Muscle of back (tissue), 11 donors: Measurements from ENCODE around the gene MYO16. TPM values are rescaled to one million over a fixed set of nuclear protein-coding genes. Genes with fewer than 3 reads are reported as not detected.

Source experiments
- DNase-seq, 3 donors: peaks; one replicate each; pipeline versions ENCODE4 v3.0.0 to v3.0.0-alpha.2; 2013
- polyA plus RNA-seq, 10 donors: library from polyadenylated mRNA; unstranded; fragments of 120-200 nt; gene quantifications; one replicate each; pipeline ENCODE4 v1.2.1, GENCODE V29; 2013; ENCODE audit not compliant: insufficient read length in 10 of 10

Gene MYO16
- polyA plus RNA-seq, 10 donors: 9.0 to 25.7 (median 15.6) TPM

DNA sequence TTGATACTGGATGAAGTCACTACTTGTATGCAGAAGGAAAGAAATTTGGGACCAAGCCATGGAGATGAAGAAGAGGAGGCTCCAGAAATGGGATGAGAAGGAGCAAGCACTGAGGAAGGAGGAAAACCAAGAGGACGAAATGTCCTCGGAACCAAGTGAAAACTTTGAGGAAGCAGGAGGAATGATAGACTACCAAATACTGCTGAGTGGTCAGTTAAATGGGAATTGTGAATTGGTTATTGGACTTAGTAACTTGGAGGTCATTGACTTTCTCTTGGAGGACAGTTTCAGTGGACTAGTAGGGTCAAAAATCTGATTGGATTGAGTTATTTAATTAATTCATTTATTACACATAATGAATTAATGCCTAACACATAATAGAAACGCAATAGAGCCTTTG lies 167.9 kb downstream of the MYO16 start:
- DNase-seq: no peak

DNA sequence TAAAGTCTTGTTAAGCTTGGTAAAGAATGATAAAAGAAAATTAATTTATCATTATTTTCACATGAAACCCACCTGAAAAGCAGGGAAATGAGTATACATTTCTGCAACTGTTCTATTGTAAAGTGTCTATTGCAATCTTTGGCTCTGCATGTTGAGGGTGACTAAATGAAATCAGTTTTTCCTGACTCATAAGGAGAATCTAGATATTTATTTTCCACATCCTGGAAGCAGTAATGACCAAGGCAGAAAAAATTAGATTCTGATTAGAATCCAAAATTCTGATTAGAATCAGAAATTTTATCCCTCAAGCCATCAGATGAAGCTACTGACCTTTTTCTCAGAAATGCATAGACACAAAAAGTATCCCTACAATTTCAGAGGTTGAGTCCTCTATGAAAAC lies 178.4 kb downstream of the MYO16 start:
- DNase-seq: no peak

DNA sequence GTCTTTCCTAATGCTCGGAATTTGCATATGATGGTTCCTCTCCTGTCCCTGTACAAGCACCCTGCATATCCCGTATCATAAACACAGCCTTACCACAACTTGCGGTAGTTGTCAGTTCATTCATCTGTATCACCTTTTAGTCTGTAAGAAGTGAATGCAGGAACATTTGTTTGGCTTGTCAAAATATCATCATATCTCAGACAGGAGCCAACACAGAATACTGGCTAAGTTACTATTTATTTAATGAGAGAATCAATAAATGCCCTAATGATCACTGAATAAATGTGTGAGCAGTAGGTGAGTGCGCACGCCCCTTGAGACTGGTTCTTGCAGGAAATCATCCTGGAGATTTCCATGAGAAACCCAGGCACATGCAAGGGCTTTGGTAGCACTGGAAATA lies 182.8 kb downstream of the MYO16 start:
- no peak for DNase-seq

GRCh38 chr13:108812661-108813060 lies 183.2 kb downstream of the MYO16 start:
- no peak for DNase-seq

DNA sequence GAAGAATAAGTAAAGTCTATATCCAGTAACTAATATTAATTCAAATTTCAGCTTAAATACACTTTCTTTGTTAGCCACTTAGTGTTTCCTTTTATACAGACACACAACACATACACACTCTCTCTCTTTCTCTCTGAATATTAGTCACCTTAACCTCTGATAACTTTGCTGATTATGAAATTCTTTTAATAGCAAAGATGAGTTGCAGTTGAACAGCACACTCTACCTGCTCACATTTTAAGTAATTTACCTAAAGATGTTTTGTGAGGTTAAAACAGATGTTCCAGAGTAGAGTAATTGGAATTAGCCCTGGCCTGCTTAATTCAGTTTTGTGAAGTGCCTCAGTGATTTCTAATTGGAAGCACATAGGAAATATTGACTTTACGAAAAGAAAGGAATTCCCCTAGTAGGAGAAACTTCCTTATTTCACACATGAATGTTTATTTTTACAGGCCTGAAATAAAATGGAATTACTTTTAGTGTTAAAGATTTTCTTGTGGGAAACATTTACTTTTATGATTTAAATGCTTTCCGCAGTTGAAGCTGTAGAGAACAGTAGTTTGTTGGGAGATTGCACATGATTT lies 184.3 kb downstream of the MYO16 start:
- no peak for DNase-seq

GRCh38 chr13:108816375-108816774 lies 187.0 kb downstream of the MYO16 start:
- DNase-seq: no peak

- DNase-seq: no peak
Observed at GRCh38 chr13:108827646-108828045, 198.2 kb downstream of the MYO16 start.

GRCh38 chr13:108828086-108828815 lies 198.8 kb downstream of the MYO16 start:
- no peak for DNase-seq

DNA sequence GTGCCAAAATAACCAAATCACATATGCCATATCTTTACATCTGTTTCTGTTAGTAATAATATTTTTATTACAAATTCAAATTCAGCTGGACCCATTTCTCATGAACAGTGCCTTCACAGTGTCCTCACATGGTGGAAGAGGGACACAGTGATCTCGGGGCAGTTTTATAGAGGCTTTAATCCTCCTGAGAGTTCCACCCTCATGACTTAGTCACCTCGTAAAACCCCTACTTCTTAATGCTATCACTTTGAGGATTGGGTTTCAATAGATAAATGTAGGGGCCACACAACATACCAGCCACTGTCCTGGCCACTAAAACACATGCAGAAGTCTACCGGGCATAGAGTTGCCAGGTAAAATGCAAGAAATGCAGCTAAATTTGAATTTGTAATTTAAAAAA lies 201.5 kb downstream of the MYO16 start:
- no peak for DNase-seq

GRCh38 chr13:108833531-108833930 lies 204.1 kb downstream of the MYO16 start:
- DNase-seq: no peak

DNA sequence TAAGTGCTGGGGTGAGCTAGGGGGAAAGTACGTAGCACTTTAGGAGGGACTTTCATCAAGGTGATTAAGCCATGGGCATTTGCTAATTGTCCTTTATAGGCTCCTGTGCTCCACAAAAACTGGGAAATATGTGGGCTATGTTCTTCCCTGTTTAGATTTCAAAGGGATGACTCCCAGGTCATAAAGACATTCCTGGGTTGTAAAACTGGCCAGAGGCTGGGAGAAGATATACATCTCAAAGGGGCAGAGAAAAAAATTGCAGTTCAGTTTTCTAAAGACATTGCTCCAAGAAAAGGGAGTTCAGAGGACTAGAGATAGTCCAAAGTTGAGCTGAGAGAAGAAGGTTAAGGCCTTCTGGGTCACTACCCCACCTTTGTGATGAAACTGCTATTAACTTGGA lies 204.8 kb downstream of the MYO16 start:
- no peak for DNase-seq

DNA sequence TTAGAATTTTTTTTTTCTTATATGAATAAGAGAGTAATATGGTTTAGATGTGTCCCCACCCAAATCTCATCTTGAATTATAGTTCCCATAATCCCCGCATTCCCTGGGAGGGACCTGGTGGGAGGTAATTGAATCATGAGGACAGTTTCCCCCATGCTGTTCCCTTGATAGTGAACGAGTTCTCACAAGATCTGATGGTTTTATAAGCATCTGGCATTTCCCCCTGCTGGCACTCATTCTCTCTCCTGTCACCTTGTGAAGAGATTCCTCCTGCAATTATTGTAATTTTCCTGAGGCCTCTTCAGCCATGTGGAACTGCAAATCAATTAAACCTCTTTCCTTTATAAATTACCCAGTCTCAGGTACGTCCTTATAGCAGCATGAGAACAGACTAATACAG lies 205.7 kb downstream of the MYO16 start:
- DNase-seq: no peak

DNA sequence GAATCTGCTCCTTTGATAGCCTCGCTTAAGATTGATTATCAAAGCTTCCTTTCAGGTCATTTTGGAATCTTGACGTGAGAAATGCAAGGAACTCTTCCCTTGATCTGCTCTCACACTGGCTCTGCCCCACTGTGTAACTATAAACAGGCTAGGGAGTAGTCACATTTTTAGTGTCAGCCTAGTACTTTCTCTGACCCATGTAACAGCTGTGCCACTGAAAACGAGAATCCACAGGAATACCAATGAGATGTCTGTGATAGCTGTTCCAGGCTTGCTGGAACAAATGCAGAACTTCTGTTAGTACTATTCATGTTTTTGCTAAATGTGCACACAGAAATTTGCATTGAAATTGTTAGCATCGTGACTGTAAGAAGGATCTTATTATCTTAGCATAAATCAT lies 221.3 kb downstream of the MYO16 start:
- peak in 2 of 3 donors; percentile 7 to 8 for DNase-seq

DNA sequence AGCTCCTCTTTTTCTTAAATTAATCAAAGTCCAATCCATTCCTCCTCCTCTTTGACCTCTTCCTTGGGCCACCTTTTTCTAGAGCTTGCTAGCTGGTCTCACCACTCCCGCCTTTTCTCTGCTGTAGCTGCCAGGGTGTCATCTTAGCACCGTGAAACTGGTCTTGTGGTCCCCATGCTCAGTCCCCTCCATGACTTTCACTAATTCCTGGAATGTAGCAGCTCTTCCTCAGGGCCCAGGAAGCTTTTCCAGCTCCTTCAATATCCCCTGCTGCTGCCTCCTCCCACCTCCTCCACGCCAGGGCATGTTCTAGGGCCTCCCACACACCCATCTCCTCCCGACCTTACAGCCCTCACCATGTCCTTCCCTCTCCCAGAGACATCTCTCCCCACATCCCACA lies 222.2 kb downstream of the MYO16 start:
- DNase-seq: peak in 1 of 3 donors; percentile 3

DNA sequence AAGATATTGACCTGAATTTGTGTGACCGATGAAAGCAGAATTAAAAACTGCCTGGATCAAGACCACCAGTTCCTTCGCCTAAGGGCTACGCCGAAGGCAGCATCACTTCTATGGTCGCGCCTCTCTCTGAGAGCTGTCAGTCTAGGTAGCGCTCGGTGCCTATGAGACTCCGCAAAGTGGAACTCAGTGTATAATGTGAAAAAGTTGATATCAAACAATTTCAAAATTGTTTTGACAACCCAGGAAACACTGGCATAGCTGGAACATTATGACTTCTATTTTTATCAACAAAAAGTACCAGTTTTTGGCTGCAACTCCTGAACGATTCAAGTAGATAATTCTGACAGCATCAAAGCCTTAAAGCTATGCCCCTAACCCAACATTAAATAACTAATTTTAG lies 223.6 kb downstream of the MYO16 start:
- no peak for DNase-seq

GRCh38 chr13:108855737-108856387 lies 226.5 kb downstream of the MYO16 start:
- no peak for DNase-seq

GRCh38 chr13:108858676-108859075 lies 229.3 kb downstream of the MYO16 start:
- no peak for DNase-seq

DNA sequence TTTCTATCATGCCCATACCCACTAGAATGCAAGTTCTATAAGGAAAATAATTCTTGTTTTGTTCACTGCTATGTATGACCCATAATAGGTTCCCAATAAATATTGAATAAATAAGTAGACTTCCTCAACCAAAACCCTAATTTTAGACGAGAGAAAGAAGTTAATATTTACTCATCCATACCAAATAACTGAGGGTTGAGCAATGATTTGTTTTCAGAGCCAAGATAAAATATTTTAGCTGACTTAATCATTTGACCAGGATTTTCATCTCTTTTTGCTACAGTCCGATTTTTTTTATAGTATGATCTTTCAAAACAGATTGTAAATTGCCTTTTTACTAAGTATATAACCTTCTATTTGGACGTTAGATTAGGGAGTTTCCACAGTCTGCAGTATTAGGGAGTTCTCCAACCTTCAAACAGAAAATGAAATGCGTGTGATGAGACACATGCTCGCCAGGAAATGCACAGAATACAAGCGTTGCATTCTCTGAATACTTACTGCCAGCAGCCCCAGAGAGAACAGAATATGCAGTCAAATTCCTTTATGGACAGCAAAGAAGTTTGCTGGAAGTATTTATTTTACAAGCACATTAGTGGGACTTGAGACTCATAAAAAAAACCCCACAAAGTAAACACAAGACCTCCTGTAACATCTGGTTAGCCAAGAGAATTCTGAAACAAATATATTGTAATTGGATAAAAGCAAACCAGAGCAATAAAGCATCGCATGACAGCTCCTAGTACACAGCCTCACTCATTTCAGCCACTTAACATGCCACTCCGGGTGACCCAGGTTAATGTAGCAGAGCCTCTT lies 230.0 kb downstream of the MYO16 start:
- DNase-seq: peak in 2 of 3 donors; percentile 38 to 56

DNA sequence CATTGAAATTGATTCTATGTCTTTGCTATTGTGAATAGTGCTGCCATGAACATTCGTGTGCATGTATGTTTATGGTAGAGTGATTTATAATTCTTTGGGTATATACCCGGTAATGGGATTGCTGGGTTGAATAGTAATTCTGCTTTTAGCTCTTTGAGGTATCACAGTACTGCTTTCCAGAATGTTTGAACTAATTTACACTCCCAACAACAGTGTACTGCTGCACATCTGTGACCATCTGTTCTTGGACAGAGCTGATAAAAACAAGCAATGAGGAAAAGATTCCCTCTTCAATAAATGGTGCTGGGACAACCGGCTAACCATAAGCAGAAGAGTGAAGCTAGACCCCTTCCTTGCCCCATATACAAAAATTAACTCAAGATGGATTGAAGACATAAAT lies 231.0 kb downstream of the MYO16 start:
- DNase-seq: no peak

DNA sequence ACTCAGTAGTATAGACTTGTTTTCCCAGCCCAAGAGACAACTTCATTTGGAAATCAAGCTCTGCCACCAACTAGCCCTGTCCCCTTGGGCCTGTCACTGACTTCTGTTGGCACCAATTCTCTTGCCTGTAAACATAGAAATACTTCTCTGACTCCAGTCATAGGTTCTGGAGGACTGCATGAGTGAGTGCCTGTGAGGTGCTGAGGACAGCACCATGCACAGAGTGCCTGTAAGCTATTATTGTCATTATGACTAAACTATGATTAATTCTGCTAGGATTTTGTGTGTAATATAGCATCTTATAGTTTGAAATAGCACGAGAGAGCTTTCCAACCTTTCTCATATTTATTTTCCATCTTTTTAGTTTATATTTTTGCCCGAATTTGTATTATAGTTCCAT lies 247.9 kb downstream of the MYO16 start:
- DNase-seq: no peak

DNA sequence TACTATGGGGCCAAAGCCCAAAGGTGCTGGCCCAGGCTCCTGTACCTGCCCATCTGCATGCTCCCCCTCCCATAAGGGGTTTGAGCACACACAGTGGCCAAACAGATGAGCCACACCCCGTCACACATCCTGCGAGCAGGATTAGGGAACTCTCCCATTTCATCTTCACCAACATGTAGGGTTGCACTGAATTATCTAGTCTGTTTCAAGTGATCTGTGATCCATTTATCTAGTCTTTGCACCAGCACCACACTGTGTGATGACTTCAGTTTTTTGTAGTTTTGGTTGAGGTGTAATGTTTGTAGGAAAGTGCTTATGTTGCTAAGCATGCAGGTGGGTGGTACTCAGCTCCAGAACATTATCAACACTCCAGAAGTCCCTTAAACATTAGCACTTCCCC lies 249.3 kb downstream of the MYO16 start:
- DNase-seq: no peak

- DNase-seq: no peak
Observed at GRCh38 chr13:108889324-108889984, 260.0 kb downstream of the MYO16 start.
